Upper lobe of left lung (tissue), 4 donors: ENCODE results near the gene ZNF266.

Experiments used
- CTCF ChIP-seq, 6 experiments: fragments of 450-650 bp in 4 of 6; fragments of 200-600 bp in 2 of 6; sonication (generic) in 2 of 6; IDR thresholded peaks; one replicate each; pipeline ENCODE4 v1.5.1; 2016 to 2019; ENCODE audit warnings: antibody characterized with exemption in 6 of 6
- POLR2A ChIP-seq, 4 donors: fragments of 450-650 bp; IDR thresholded peaks; one replicate each; pipeline ENCODE4 v1.5.1; 2016 to 2017; ENCODE audit warnings: antibody characterized with exemption in 4 of 4, mild to moderate bottlenecking in 2 of 4

DNA sequence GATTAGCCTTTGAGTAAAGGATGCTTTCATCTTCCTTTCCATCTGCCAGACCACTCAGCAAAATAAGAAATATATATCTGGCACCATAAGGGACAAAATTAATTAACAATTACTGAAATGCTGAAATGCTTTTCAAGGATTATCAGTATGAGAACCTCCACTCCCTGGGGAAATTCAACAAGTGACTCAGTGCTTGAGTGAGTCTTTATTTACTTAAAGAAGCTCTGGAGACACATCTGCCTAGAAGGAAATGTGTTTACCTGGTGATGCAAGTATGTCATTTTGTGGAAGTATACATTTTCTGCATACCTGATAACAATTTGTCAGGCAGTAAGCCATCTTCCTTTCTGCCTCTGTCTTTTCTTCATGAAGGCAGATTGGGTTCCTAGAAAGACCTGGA is 39.6 kb upstream of the ZNF266 start:
- no peak for TF ChIP-seq CTCF (IDR thresholded peaks at IDR 0.05)
- no peak for TF ChIP-seq POLR2A (IDR thresholded peaks at IDR 0.05)
